Stimulated activated CD8-positive, alpha-beta memory T cell treated with anti-CD3 and anti-CD28 coated beads, Interleukin-2, amount 100 ng/mL, for 48 hours (primary cell): ENCODE results near the gene ADAMTS12.
"Not testable (repeated sequence)": the region's sequence is repeated elsewhere in the genome, so short reads cannot be mapped to it uniquely, and the experiment has no call there.

Source experiments
- DNase-seq, 2 donors: peaks; one replicate each; pipeline ENCODE4 v3.0.0-alpha.2; 2020; ENCODE audit warnings: low read depth in 2 of 2

Gene ADAMTS12

DNA sequence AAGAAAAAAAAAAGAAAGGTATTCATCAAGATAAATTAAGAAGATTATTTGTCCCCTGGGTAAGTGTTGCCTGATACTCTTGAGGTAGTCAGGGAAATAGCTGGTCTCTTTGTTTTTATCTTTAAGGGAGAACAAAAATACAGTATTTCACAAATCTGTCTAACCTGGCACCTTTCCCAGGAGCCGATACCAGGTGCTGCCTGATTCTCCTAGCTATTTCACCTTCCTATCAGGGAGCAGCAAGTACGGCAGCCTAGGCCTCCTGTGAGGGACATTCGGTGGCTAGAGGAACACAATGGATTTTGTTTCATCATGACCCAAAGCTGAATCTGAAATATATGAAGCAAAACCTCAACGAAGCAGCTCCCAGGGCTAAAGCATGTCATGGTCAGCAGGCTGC, 365.0 kb downstream of the ADAMTS12 start:
- no peak for DNase-seq

DNA sequence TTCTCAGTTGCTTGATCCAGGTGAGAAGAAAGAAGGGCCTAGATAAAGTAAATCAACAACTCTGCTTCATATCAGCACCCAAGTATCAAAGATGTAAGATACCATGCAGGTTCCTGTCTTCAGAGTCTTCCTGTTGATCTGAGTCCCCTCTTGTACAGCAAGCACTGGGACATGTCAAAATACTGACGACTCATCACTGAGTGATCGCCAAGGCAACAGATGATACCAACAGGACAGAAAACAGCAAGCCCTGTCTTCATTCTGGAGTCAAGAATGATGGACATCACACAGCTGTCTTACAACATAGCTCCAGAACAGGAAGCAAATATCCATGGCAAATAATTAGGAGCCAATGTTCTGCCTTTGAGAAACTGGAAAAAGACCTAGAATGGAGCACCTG, 367.3 kb downstream of the ADAMTS12 start:
- DNase-seq = no peak

DNA sequence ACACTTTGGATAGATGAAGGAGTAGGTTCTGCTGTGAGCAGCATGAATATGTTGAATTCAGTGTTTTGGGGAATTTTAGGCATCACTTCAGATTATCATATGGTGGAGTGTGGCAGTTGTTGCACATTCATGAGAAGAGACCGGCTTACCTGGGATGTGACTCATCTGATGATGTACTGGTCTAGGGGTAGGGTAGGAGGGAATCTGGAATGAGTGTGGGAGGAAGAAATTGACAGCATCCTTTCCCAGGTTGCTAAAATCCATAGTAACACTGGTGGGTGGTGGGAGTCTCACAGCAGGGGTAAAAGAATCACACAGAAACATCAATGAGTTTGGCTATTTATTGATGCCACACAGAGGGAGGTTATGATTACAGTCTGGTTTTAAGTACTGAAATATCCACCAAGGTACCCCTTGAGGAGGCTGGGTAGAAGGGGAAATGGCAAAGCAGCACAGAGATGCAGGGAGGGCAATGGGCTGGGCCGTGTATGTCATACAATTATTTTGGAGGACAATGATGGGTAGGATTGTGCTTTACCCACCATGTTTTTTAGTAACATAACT, 368.5 kb downstream of the ADAMTS12 start:
- no peak for DNase-seq

DNA sequence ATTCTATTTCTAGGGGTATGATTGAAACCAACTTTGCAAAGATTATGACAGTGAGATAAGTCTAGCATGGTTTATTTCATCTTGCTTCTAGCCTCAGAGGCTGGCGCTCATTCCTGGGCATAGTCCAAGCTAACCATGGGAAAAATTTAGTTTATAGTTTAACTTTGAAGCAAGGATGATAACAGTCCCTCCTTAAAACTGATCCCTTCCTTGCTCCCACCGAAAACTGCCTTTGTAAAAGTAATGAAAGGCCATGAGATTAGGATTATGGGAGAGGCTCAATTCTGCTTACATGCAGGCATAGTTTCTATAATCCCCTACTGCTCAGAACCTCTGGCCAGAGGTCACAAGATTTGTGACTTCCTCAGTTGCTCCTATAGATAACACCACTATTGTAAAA, 375.4 kb downstream of the ADAMTS12 start:
- no peak for DNase-seq

GRCh38 chr5:33515366-33515765, 376.4 kb downstream of the ADAMTS12 start:
- not testable (repeated sequence) for DNase-seq

DNA sequence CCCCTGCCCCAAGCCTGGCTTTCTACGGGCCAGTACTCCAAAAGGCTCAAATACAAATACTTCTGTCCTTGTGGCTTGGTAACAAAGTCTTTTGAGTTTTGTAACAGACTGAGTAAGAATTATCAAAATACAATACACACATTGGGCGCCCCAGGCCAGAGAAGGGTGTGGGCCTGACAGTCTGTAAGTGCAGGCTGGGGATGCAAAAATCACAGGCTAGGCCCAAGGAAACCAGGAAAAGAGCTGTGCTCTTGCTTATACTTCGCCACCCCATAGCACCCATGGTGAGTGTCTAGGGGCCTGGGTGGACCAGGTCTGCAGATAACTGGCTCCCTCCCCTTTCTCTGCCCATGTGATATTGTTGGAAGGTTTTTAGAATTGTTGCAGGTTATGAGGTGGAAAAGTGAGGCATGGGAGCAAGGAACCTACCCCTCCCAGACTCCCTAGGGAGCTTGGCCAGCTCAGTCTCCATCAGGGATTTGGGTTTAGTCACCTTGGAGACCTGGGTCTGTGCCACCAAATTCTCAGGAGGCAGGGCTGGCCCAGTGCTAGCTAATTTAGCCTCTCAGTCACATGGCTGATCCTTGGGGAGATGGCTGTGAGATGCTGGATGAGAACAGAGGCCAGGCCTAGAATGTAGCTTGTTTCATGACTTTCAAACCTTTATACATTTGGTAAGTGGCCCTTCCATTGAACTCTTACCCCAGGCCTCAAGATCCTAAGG, 378.2 kb downstream of the ADAMTS12 start:
- no peak for DNase-seq

- DNase-seq = no peak
Observed at GRCh38 chr5:33509036-33509435, 382.8 kb downstream of the ADAMTS12 start.

GRCh38 chr5:33507426-33507825, 384.4 kb downstream of the ADAMTS12 start:
- no peak for DNase-seq

DNA sequence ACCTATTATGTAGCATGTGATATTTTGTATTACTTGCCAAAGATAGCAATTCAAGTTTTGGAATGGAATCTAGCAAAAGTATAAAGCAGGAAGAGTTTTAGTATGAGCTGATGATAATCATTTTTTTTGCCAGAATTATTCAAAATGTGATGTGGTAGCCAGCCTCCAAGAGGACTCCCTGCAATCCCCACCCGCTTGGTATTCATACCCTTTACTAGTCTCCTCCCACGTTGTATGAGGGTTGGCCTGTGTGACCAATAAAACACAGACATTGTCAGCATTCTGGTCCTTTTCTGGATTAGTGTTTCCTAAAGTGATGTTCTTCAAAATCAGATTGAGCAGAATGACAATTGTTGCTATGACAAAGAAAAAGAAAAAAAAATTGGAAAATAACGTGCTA, 387.2 kb downstream of the ADAMTS12 start:
- no peak for DNase-seq

- DNase-seq = no peak
Observed at GRCh38 chr5:33501899-33502298, 389.9 kb downstream of the ADAMTS12 start.

DNA sequence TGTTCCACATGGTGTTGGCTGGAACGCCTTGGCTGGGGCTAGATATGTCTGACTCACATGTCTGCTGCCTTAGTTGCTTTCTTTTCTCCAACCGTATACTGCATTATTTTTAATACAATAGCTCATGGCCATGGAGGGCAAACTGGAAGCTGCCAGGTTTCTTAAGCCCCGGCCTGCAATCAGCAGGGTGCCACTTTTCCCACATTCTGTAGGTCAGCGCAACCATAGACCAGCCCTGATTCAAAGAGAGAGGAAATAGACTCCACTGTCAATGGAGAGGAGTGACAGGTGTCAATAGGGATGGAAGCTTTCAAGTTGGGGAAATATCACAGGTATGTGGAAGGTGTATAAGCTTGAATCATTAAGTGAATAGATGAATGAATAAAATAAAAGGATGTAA, 390.5 kb downstream of the ADAMTS12 start:
- DNase-seq = no peak

DNA sequence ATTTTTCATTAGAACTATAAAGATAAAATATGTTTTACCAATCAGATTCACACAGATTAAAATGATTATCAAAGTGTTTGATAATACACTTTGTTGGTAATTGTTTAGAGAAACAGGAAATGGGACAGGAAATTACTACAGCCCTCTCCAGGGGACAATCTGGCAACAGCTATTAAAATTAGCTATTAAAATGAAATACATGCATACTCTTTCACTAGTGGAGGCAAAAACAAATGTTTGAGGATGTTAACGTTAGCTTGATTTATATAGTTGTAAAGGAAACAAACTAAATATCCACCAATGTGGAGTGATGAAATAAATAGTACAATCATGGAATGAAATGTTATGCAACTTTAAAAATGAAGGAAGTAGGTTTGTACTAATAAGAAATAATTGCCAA, 397.3 kb downstream of the ADAMTS12 start:
- no peak for DNase-seq

GRCh38 chr5:33491941-33492340, 399.8 kb downstream of the ADAMTS12 start:
- no peak for DNase-seq

DNA sequence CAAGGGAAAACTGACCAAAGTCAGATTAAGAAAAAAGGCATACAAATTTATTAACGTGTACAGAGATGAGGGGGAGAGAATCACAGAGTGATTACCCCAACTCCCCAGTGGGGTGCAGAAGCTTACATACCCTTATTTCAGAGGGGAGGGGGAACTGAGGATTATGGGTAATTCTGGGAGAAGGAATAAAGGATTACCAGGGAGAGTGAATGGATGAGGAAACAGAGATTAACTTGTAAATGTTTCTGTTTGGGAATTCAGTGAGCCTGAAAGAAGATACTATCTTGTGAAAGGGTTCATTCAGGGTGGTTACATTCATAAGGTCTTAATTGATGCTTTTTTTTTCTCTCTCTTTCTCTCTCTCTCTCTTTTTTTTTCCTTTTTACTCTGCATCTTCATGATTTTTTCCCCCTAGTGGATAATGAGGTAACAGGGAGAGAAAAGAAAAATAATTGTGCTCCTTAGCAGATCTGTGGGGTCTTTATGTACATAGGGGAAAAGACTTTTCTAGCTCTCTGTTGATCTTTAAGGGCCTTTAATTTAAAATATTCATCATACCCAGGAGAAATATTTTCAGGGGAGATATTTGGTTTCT, 401.6 kb downstream of the ADAMTS12 start:
- DNase-seq = no peak

GRCh38 chr5:33489481-33490067, 402.2 kb downstream of the ADAMTS12 start:
- no peak for DNase-seq

- no peak for DNase-seq
Observed at GRCh38 chr5:33488558-33489355, 403.0 kb downstream of the ADAMTS12 start.

- no peak for DNase-seq
Observed at GRCh38 chr5:33487236-33487635, 404.6 kb downstream of the ADAMTS12 start.

DNA sequence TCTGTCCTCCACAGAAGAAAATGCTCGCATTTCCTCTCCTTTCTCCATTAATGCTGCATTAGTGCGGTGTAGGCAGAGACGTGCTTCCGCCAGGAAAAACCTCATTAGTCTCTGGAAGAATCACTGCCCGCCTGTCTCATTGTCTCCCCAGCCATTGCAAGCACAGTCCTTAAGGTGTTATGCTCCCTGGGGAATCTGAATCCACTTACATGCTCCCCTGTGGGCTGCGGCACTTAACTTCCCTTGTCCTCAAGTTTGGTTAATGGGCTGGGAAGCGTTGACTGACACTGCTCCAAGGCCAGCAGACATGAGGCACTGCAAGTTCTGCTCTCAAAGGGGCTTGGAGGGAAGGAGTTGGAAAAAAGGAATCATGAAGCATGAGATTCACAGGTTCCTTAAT, 409.5 kb downstream of the ADAMTS12 start:
- DNase-seq = no peak

DNA sequence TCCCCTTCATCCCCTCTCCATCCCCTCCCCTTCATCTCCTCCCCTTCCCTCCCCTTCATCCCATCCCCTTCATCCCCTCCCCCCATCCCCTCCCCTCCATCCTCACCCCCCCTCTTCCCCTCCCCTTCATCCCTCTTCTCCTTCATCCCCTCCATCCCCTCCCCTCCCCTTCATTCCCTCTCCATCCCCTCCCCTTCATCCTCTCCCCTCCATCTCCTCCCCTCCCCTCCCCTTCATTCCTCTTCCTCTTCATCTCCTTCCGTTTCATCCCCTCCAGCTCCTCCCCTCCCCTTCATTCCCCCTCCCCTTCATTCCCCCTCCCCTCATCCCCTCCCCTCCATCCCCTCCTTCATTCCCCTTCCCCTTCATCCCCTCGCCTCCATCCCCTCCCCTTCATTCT, 410.9 kb downstream of the ADAMTS12 start:
- DNase-seq = no peak

DNA sequence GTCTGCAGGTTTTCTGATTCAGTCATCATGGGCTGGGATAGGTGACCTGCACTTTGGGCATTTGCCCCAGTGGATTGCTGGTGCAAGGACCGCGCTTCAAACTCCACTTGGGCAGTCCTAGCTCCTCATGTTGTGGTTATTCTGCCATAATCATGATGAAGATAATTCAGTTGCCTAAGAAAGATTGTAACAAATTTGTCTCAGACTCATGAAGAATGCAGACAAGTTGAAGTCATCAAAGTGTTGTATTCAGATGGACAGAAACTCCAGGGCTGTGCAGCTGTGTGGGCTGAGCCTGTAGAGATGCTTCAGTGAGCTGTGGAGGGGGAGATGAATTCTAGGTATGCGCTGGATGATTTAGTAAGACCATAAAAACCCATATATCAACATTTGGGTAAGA, 412.5 kb downstream of the ADAMTS12 start:
- no peak for DNase-seq

GRCh38 chr5:33477816-33478215, 414.0 kb downstream of the ADAMTS12 start:
- no peak for DNase-seq

GRCh38 chr5:33476992-33477391, 414.8 kb downstream of the ADAMTS12 start:
- no peak for DNase-seq
